Central memory CD8-positive, alpha-beta T cell (primary cell): ENCODE measurements around the gene GPR83.
"Not testable (repeated sequence)": the region's sequence is repeated elsewhere in the genome, so short reads cannot be mapped to it uniquely, and the experiment has no call there.

Source experiments
- ATAC-seq: fragments of 150-1000 bp; cut with Tn5 transposase; replicated peaks from 2 replicates; pipeline ENCODE4 v1.10.0; 2022; ENCODE audit warnings: mild to moderate bottlenecking, moderate FRiP score, moderate number of reproducible peaks; ENCODE audit not compliant: poor library complexity, severe bottlenecking; ENCODE audit errors: extremely low read depth
- DNase-seq, 2 donors: peaks; one replicate each; pipeline ENCODE4 v3.0.0; 2021; ENCODE audit warnings: low spot score in 2 of 2
- H3K27ac Mint-ChIP-seq: one replicate; pipeline ENCODE4 v1.8.0; 2022; ENCODE audit warnings: low read depth, mild to moderate bottlenecking, moderate library complexity, mixed read lengths
- H3K27me3 Mint-ChIP-seq: one replicate; pipeline ENCODE4 v1.8.0; 2022; ENCODE audit warnings: mixed read lengths
- H3K36me3 Mint-ChIP-seq: one replicate; pipeline ENCODE4 v1.8.0; 2022; ENCODE audit warnings: mild to moderate bottlenecking, moderate library complexity, mixed read lengths; ENCODE audit not compliant: insufficient read depth
- H3K4me1 Mint-ChIP-seq: one replicate; pipeline ENCODE4 v1.8.0; 2022; ENCODE audit warnings: mixed read lengths
- H3K4me3 Mint-ChIP-seq: one replicate; pipeline ENCODE4 v1.8.0; 2022; ENCODE audit warnings: mild to moderate bottlenecking, moderate library complexity, mixed read lengths
- H3K9me3 Mint-ChIP-seq: one replicate; pipeline ENCODE4 v1.8.0; 2022; ENCODE audit warnings: mixed read lengths

The GPR83 gene

DNA sequence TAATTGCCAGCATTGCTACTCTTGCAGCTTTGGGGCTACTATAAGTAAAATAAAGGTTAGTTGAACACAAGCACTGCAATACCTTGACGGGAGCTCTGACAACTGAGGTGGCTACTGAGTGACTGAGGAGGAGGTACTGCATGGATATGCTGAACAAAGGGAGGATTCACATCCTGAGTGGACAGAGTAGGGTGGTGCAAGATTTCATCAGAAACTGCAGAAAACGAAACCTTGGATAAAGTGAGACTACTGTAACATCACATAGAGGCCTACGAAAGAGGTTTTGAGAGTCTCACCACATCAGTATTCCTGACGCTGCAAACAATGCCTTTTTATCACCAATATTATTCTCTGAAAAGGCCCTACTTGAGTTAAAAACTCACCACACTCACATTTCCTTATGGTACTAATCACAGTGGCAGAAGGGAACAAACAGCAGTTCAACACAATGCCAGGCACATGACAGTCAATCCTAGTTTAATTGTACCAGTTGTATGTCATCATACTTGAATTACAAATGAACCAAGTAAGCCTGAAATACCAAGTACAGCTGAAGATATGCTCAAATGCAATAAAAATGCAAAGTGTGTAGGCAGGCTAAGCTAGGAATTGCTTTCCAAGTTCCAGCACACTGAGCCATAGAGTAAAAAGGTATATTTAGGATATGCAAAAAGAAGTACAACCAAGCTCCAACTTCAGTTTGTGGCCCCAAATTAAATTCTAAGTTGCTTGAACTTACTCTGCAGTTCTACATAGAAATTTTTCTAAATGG lies 4.0 kb upstream of the GPR83 start:
- H3K27me3 Mint-ChIP-seq = peaks cover 21% of the 10 kb centered on the region
- H3K4me1 Mint-ChIP-seq = peaks cover 8% of the 10 kb centered on the region
- H3K36me3 Mint-ChIP-seq = peaks cover 6% of the 10 kb centered on the region
- no peak for DNase-seq
- peaks cover 21% of the 10 kb centered on the region for H3K9me3 Mint-ChIP-seq
- no peak overlapping the region for H3K27ac Mint-ChIP-seq
- ATAC-seq = no peak
- H3K4me3 Mint-ChIP-seq = no peak overlapping the region

- Mint-ChIP-seq H3K9me3 (peaks cover 7% of the 10 kb centered on the region), H3K27ac (no peak overlapping the region), H3K4me3 (no peak overlapping the region), H3K36me3 (peaks cover 6% of the 10 kb centered on the region), H3K27me3 (peaks cover 50% of the 10 kb centered on the region), H3K4me1 (peaks cover 9% of the 10 kb centered on the region)
- DNase-seq = no peak
- ATAC-seq = no peak
Observed at GRCh38 chr11:94402355-94402754, 1.1 kb upstream of the GPR83 start.

DNA sequence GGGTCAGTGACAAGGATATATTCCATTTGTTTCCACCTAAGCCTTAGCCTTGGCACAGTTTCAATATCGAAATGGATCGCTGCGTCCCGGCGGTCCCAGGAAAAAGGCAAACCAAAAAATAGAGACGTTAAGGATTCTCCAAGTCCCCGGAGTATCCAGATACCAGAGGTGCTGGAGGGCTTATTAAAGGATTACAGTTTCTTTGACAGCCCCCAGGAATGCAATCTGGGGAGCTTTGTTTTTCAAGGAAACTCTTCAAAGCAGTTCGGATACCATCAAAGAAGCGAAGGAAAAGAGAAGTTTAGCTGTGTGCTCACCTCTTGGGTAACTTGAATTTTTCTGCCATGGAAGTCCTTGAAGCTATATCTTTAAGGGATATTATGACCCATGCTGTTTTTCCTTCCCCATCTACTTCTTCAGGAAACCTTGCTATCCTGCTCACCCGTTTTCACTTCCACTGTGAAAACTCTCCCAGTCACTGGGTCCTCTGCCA lies 600 bp upstream of the GPR83 start:
- ATAC-seq (no peak), DNase-seq (no peak)
- H3K27me3 Mint-ChIP-seq = peaks cover 55% of the 10 kb centered on the region
- peaks cover 7% of the 10 kb centered on the region for H3K9me3 Mint-ChIP-seq
- H3K36me3 Mint-ChIP-seq = peaks cover 6% of the 10 kb centered on the region
- no peak overlapping the region for H3K27ac Mint-ChIP-seq
- peaks cover 9% of the 10 kb centered on the region for H3K4me1 Mint-ChIP-seq
- H3K4me3 Mint-ChIP-seq = no peak overlapping the region

DNA sequence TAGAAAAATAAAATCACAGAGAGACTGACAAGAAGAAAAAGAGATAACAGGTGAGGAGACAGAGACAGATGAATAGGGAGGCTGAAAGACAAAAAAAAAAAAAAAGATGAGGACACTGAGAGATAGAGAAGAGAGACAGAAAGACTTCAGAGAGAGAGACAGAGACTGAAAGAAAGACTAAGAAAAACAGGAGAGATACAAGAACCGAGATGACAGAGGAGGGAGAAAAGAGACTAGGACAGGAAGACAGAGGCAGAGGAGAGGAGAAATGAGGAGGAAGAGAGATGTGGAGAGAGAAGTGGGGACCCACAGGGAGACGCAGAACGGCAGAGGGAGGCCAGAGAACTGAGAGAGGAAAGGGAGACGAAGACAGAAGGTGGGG lies 771 bp downstream of the GPR83 start:
- no peak for DNase-seq
- Mint-ChIP-seq H3K27me3 (peaks cover 68% of the 10 kb centered on the region), H3K4me1 (peaks cover 9% of the 10 kb centered on the region), H3K4me3 (no peak overlapping the region), H3K9me3 (no peaks in the 10 kb centered on the region), H3K36me3 (peaks cover 1% of the 10 kb centered on the region), H3K27ac (no peak overlapping the region)
- no peak for ATAC-seq

GRCh38 chr11:94400050-94400449 lies 1.2 kb downstream of the GPR83 start:
- Mint-ChIP-seq H3K27ac (no peak overlapping the region), H3K27me3 (peaks cover 72% of the 10 kb centered on the region), H3K9me3 (no peaks in the 10 kb centered on the region), H3K4me3 (no peak overlapping the region), H3K4me1 (peaks cover 9% of the 10 kb centered on the region), H3K36me3 (peaks cover 1% of the 10 kb centered on the region)
- ATAC-seq (no peak), DNase-seq (no peak)

GRCh38 chr11:94398101-94398500 lies 3.1 kb downstream of the GPR83 start:
- no peaks in the 10 kb centered on the region for H3K36me3 Mint-ChIP-seq
- no peak for ATAC-seq
- no peak overlapping the region for H3K4me3 Mint-ChIP-seq
- DNase-seq = no peak
- no peak overlapping the region for H3K27ac Mint-ChIP-seq
- H3K4me1 Mint-ChIP-seq = peaks cover 9% of the 10 kb centered on the region
- no peaks in the 10 kb centered on the region for H3K9me3 Mint-ChIP-seq
- peaks cover 78% of the 10 kb centered on the region for H3K27me3 Mint-ChIP-seq

DNA sequence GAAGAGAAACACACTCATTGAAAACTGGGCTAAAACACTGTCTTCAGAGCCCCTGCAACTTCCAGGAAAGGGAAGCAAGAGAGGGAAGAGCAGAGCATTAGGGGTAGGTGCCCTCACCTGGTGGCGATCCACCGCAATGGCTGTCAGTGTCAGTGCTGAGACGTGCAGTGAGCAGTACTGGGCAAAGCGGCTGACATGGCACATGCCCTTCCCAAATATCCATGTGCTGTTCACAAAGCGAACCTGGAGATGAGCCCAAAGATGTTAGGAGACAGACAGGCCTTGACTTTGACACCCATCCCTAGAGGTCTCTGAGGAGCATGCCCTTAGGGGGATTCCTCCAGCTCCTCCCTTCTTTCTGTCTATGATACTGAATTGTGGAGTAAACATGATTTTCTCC lies 4.9 kb downstream of the GPR83 start:
- peaks cover 72% of the 10 kb centered on the region for H3K27me3 Mint-ChIP-seq
- no peak overlapping the region for H3K4me3 Mint-ChIP-seq
- H3K36me3 Mint-ChIP-seq = no peaks in the 10 kb centered on the region
- H3K27ac Mint-ChIP-seq = no peak overlapping the region
- no peaks in the 10 kb centered on the region for H3K9me3 Mint-ChIP-seq
- peaks cover 9% of the 10 kb centered on the region for H3K4me1 Mint-ChIP-seq
- ATAC-seq (no peak), DNase-seq (no peak)

GRCh38 chr11:94391937-94392336 lies 9.3 kb downstream of the GPR83 start:
- not testable (repeated sequence) for H3K36me3 Mint-ChIP-seq, ATAC-seq, H3K4me3 Mint-ChIP-seq, H3K27ac Mint-ChIP-seq, H3K4me1 Mint-ChIP-seq, DNase-seq, H3K9me3 Mint-ChIP-seq
- H3K27me3 Mint-ChIP-seq = peaks cover 34% of the 10 kb centered on the region

- H3K36me3 Mint-ChIP-seq = no peaks in the 10 kb centered on the region
- no peaks in the 10 kb centered on the region for H3K9me3 Mint-ChIP-seq
- no peak for DNase-seq
- H3K4me1 Mint-ChIP-seq = no peaks in the 10 kb centered on the region
- peaks cover 41% of the 10 kb centered on the region for H3K27me3 Mint-ChIP-seq
- H3K27ac Mint-ChIP-seq = no peak overlapping the region
- ATAC-seq = no peak
- H3K4me3 Mint-ChIP-seq = no peak overlapping the region
Observed at GRCh38 chr11:94379613-94380012, 21.6 kb downstream of the GPR83 start.

DNA sequence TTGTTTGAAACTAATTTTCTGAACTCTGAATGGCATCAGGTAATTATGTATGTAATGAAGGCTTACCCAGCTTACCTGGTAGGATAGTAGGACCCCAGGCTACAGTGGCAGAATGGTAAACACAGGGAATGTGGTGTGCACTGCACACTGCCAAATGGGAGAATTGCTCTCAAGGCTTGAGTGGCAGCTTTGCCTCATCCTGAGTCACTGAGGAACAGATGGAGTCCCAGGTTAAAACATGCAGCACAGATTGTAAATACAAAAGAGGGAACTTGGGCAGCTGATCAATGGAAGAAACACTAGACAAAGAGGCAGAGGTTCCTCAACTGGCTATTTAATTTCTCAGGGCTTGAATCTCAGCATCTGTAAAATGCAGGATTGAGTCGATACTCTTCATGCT lies 24.4 kb downstream of the GPR83 start:
- Mint-ChIP-seq H3K9me3 (no peaks in the 10 kb centered on the region), H3K4me1 (no peaks in the 10 kb centered on the region), H3K27ac (no peak overlapping the region), H3K4me3 (no peak overlapping the region), H3K36me3 (no peaks in the 10 kb centered on the region), H3K27me3 (peaks cover 43% of the 10 kb centered on the region)
- ATAC-seq (no peak), DNase-seq (no peak)

- H3K36me3 Mint-ChIP-seq, H3K4me3 Mint-ChIP-seq, H3K9me3 Mint-ChIP-seq, H3K27ac Mint-ChIP-seq, H3K4me1 Mint-ChIP-seq, ATAC-seq, DNase-seq: not testable (repeated sequence)
- H3K27me3 Mint-ChIP-seq = peaks cover 44% of the 10 kb centered on the region
Observed at GRCh38 chr11:94370576-94370975, 30.6 kb downstream of the GPR83 start.

DNA sequence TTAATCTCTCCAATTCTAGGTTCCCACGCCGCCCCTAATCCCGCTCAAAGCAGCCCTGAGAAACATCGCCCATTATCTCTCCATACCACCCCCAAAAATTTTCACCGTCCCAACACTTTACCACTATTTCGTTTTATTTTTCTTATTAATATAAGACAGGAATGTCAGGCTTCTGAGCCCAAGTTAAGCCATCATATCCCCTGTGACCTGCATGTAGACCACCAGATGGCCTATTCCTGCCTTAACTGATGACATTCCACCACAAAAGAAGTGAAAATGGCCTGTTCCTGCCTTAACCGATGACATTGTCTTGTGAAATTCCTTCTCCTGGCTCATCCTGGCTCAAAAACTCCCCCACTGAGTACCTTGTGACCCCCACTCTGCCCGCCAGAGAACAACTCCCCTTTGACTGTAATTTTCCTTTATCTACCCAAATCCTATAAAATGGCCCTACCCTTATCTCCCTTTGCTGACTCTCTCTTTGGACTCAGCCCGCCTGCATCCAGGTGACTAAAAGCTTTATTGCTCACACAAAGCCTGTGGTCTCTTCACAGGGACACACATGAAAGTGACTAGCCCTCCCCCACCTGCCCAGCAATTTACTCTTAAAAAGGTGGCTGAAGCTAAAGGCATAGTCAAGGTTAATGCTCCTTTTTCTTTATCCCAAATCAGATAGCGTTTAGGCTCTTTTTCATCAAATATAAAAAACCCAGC lies 50.2 kb downstream of the GPR83 start:
- not testable (repeated sequence) for ATAC-seq, H3K9me3 Mint-ChIP-seq, H3K27ac Mint-ChIP-seq

DNA sequence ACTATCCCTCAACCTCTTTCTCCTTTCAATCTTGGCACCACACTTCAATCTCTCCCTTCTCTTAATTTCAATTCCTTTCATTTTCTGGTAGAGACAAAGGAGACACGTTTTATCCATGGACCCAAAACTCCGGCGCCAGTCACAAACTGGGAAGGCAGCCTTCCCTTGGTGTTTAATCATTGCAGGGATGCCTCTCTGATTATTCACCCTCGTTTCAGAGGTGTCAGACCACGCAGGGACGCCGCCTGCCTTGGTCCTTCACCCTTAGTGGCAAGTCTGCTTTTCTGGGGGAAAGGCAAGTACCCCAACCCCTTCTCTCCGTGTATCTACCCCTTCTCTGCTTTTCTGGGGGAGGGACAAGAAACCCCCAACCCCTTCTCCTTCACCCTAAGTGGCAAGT lies 54.9 kb downstream of the GPR83 start:
- ATAC-seq, DNase-seq, H3K4me1 Mint-ChIP-seq, H3K9me3 Mint-ChIP-seq, H3K27ac Mint-ChIP-seq, H3K4me3 Mint-ChIP-seq, H3K36me3 Mint-ChIP-seq: not testable (repeated sequence)
- peaks cover 46% of the 10 kb centered on the region for H3K27me3 Mint-ChIP-seq

More for the DNA sequence above, 50.2 kb downstream of the GPR83 start:
- not testable (repeated sequence) for H3K36me3 Mint-ChIP-seq, H3K4me1 Mint-ChIP-seq, DNase-seq, H3K4me3 Mint-ChIP-seq
- H3K27me3 Mint-ChIP-seq = peaks cover 87% of the 10 kb centered on the region
